HG03565 (cell line): ENCODE results near the gene PGR.

Source experiments
- ATAC-seq: cut with Tn5 transposase; IDR thresholded peaks from one replicate; pipeline ENCODE4 v1.9.1; 2021; ENCODE audit warnings: mild to moderate bottlenecking, moderate library complexity; ENCODE audit not compliant: unreplicated experiment

Gene PGR

GRCh38 chr11:101129203-101129943 is at the start of gene PGR:
TSS of gene PGR (minus strand) at chr11:101129813. CDS start at chr11:101129070, 743 bp downstream.
- no peak for ATAC-seq

GRCh38 chr11:101176381-101176780 is 46.8 kb upstream of the PGR start:
- no peak for ATAC-seq

- no peak for ATAC-seq
Measured at GRCh38 chr11:101169944-101170343, 40.3 kb upstream of the PGR start.

- no peak for ATAC-seq
Measured at GRCh38 chr11:101166038-101166437, 36.4 kb upstream of the PGR start.

- no peak for ATAC-seq
Measured at GRCh38 chr11:101158119-101158518, 28.5 kb upstream of the PGR start.

GRCh38 chr11:101138245-101138930 is 8.8 kb upstream of the PGR start:
- ATAC-seq = no peak

DNA sequence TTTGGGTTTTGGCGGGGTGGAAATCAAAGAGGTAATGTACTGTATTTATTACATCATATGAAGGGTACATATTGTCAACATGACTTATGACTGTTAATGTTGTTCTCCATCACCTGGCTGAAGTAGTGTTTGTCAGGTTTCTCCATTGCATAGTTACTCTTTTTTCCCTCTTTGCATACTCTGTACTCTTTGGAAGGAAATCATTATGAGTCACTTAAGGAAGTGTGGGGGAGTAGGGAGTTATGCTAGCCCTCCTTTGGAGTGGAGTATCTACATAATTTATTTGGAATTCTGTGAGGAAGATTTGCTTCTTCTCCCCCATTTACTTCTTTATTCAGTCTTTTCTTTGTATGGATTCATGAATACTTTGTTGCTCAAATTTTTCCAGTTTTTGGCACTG is 3.6 kb upstream of the PGR start:
- no peak for ATAC-seq

DNA sequence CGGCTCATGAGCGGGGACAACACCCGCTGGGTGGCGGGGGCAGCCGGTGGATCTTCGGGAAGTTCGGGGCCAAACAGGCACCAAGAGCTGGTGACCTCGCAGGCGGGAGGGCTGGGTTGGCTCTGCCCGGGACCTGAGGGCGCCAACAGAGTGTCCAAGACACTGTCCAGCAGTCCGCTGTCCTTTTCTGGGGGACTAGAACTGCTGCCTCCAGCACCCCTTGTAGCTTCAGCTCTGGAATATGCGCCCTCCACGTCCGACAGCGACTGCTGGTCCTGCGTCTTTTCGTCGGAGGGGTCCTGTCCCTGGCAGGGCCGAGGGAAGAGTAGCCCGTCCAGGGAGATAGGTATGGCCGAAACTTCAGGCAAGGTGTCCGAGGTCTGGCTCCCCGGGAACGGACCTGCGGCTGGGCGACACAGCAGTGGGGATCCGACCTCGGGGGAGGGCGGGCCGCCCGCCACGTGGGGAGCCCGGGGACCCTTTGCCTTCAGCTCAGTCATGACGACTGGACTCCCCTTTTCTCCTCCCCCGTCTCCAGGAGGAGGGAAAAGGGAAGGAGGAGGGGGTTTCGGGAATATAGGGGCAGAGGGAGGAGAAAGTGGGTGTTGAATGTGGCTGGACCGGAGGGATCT is 926 bp downstream of the PGR start:
- ATAC-seq = no peak

DNA sequence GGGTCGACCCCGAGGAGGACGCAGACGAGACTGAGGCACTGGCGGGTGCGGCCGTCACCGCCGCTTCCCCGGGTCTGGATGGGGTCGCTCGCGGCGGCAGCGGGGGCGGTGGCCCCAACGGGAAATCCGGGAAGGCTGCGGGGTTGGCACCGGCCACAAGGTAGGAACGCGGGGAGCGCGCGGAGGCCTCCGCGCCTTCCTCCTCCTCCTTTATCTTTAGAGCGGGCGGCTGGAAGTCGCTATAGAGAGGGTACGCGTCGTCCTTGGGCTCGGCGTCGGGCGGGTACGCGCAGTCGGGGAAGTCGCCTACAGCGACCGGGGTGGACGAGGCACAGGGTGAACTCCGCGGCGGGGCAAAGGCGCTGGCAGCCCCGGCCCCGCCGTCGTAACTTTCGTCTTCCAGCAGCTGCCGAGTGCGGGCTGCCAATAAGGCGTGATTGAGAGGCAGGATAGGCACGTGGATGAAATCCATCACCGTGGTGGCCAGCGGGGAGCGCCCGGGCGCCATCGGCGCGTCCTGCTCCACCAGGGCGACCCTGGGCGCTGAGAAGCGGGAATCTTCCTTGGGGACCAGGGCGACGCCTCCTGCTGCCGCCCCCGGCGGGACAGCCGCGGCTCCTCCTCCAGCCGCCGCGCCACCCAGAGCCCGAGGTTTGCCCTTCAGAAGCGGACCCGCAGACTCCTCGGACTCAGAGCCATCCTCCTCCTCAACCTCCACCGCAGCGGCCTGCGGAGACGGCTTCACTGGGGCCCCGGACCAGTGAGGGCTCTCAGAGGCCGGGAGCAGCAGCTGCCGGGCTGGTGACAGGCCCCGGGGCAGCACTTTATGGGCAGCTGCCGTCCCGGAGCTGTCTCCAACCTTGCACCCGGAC is 1.7 kb downstream of the PGR start:
- no peak for ATAC-seq

DNA sequence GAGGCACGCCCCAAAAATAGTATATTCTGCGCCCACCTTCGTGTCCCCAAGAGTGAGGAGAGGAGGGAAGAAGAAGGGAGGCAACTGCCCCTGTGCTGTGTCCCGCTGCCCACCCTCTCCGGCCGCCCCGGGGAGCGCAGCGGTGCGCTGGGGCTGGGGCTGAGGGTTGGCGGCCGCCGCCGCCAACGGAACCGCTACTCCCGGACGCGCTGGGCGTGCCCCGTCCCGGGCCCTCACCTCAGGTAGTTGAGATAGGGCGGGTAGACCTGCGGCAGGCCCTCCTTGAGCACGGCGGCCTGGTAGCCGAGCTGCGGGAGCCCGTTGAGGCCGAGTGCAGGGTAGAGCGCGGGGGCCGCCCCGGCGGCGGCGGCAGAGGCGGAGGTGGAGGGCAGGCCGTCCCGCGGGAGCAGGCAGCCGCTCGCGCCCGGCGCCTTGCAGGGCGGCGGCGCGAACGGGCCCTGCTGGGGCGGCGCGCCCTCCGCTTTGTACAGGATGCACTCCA is 2.4 kb downstream of the PGR start:
- ATAC-seq = no peak

DNA sequence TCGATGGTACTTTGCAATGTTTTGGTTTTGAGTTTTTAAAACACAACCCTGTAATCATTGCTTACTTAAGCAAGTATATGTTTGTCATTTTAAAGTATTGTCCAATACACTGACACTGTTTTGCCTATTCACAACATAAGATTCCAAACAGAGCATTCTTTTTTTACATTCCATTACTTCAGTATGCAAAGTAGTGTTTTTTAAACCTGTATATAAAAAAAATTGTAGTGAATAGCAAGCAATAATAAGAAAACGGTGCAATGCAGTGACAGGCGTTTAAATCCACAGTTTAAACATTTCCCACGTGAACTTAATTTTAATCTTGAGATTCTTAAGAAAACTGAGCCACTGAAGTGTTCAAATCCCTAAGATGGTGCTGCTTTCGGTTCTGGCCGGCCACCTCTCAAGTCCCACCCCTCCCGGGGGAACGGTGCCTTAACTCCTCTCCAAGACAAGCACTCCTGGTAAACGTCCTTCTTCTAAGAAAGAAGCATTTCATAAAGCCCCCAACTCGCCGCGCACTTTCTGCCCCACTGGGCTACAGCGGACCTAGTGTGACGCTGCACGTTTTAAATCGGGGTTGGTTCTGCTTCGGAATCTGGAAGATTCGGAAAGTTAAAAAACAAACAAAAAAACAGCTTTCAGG is 2.9 kb downstream of the PGR start:
- no peak for ATAC-seq

DNA sequence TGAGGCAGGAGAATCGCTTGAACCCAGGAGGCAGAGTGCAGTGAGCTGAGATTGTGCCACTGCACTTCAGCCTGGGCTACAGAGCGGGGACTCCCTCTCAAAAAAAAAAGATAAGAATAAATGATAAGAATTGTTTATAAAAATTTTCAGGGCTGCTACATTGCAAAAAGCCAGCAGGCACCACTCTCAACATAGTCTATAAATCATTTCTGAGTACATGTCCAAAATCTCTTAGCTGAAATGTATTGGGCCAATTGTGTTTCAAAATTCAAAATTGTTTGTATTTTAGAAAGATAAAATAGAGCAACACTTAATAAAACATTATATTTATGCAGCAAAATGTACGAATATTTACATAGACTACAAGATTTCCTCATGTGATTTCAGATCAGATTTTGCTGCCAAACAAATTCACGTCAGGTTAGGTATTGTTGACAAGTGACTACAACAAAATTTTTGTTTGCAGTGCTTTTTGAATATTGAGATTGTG is 13.9 kb downstream of the PGR start:
- ATAC-seq = no peak

- ATAC-seq = no peak
Measured at GRCh38 chr11:101113540-101113939, 16.1 kb downstream of the PGR start.

GRCh38 chr11:101104716-101105115 is 24.9 kb downstream of the PGR start:
- no peak for ATAC-seq

DNA sequence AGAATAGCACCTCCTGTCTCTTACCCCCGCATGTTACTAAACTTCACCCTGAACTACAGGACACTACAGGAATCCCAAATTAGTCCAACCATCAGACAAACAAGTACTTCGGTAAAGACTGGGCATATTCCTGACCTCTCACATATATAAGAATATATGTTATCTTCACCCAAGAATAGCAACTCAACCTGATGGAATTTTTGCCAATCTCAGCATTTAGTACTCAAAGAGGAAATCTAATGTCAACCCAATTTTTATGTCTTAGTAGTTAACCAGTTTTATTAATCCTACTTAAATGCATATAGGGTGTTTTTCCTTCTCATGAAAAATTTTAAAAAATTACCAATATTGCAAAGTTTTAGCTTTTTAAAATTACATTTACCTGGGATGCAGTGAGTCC is 26.2 kb downstream of the PGR start:
- no peak for ATAC-seq

DNA sequence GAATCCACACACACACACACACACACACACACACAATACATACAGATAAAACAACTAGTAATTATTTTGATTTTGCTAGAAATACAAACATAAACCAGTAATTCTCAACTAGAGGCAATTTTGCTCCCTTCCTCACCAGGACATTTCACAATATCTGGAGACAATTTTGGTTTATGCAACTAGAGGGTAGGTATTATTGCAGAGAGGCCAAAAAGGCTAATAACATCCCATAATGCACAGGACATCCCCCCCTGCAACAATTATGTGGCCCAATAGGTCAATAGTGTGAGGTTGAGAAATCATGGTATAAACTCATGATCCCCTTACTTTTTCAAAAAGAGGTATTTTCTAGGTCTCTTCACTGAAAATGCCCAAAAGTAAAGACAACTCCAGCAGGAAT is 29.0 kb downstream of the PGR start:
- no peak for ATAC-seq

DNA sequence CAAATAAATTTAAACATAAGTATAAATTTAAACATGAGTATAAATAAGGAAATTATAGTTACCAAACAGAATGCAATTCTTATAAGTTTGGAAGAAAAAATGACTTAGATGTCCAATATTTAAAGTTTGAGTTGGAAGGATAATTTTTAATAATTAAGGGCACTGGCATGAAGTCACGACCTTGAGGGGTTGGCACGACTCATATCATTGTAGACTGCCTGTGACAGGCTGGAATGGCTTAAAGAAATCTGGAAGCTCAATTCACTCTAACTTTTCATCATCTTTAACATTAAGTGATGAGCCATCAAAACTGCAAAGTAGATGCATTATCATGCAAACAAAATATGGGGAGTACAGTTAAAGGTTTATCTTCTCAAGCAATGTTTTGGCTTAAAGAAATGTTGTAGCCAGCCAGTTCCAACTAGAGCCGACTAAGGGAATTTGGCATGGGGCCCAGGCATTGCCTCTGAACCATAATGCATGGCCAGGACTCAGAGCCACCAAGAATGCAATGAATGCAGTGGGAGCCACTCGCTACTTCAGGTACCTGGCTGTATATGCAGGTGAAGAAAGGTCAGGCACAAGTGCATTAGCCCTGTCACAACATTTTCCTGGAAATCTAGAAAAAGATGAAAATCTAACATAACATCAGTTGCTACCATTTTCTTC is 33.4 kb downstream of the PGR start:
- ATAC-seq = no peak

GRCh38 chr11:101091781-101092180 is 37.8 kb downstream of the PGR start:
- no peak for ATAC-seq

GRCh38 chr11:101090679-101091270 is 38.8 kb downstream of the PGR start:
- no peak for ATAC-seq
